Kidney (tissue), 14 donors: ENCODE results near the gene BOLA2B. TPM values are rescaled to one million over a fixed set of nuclear protein-coding genes. Genes with fewer than 3 reads are reported as not detected.
"Not testable (repeated sequence)": the region's sequence is repeated elsewhere in the genome, so short reads cannot be mapped to it uniquely, and the experiment has no call there.

Source experiments
- DNase-seq, 5 donors: peaks; one replicate each; pipeline ENCODE4 v3.0.0-alpha.2; 2013 to 2020
- FAIRE-seq: peaks from 2 replicates; lab custom pipeline; 2012; peaks lifted over from hg19 to GRCh38; lab: Jason Lieb, UNC
- H3K27ac ChIP-seq, 2 donors: one replicate each; pipeline ENCODE4 v1.7.0; 2013; ENCODE audit warnings: low read depth in 2 of 2, low read length in 2 of 2, inconsistent platforms in 1 of 2
- H3K27me3 ChIP-seq: one replicate; pipeline ENCODE4 v1.7.1; 2013; ENCODE audit warnings: low read length, inconsistent platforms; ENCODE audit not compliant: control insufficient read depth, insufficient read depth
- H3K36me3 ChIP-seq, 3 donors: one replicate each; pipeline versions ENCODE4 v1.7.0 to v1.7.1; 2013; ENCODE audit warnings: low read length in 3 of 3, control low read depth in 1 of 3, inconsistent platforms in 1 of 3; ENCODE audit not compliant: insufficient read depth in 3 of 3, control insufficient read depth in 2 of 3
- H3K4me1 ChIP-seq, 3 donors: one replicate each; pipeline versions ENCODE4 v1.7.0 to v1.7.1; 2013; ENCODE audit warnings: low read length in 3 of 3, inconsistent platforms in 1 of 3, low read depth in 1 of 3; ENCODE audit not compliant: control insufficient read depth in 2 of 3, insufficient read depth in 2 of 3
- H3K4me3 ChIP-seq, 3 donors: one replicate each; pipeline versions ENCODE4 v1.7.0 to v1.8.1; 2013; ENCODE audit warnings: low read length in 3 of 3, control low read depth in 1 of 3, inconsistent platforms in 1 of 3
- H3K9ac ChIP-seq, 3 donors: one replicate each; pipeline versions ENCODE4 v1.7.0 to v1.7.1; 2013; ENCODE audit warnings: low read length in 3 of 3, control low read depth in 1 of 3, inconsistent platforms in 1 of 3
- H3K9me3 ChIP-seq, 3 donors: one replicate each; pipeline versions ENCODE4 v1.7.0 to v1.7.1; 2013; ENCODE audit warnings: low read length in 3 of 3, control low read depth in 1 of 3, inconsistent platforms in 1 of 3; ENCODE audit not compliant: control insufficient read depth in 2 of 3, insufficient read depth in 1 of 3
- CTCF ChIP-seq: IDR thresholded peaks from 3 replicates; pipeline ENCODE4 v1.5.1; 2012; ENCODE audit warnings: mild to moderate bottlenecking, moderate library complexity, borderline replicate concordance; ENCODE audit not compliant: insufficient read depth; ENCODE audit errors: extremely low read depth
- intact Hi-C: fragments of 100-400 bp; cut with DNase I; formaldehyde crosslinking; loops from one replicate; pipeline ENCODE4 v1.11.1; 2022
- polyA plus RNA-seq: library from polyadenylated mRNA; stranded (reverse); fragments of 350-450 nt; fragmentation: Illumina TruSeq; extraction: RNeasy Lipid Tissue Mini Kit (QIAGEN cat#74804); gene quantifications from one replicate; pipeline ENCODE4 v1.2.3, GENCODE V29; 2014; ENCODE audit warnings: low read depth, low replicate concordance; ENCODE audit not compliant: insufficient read depth
- total RNA-seq: library from RNA; stranded (reverse); fragmentation: NEBNext Ultra II Directional; extraction: Animal tissue kit (Norgen Biotek cat#: 25700); gene quantifications from one replicate; pipeline ENCODE4 v1.2.1, GENCODE V29; 2021
- donor health status: control.
- donor health status: control.
- donor health status: control.
- donor health status: control.
- donor health status: control.
- donor health status: DM: yes; HTN: yes; CAD: no.
- donor health status: Normal renal cell carcinoma (clear cell type).

BOLA2B gene
- total and polyA plus RNA-seq, 2 donors from 2014 or later: 77.6 to 177 TPM

- no peaks in the 10 kb centered on the region for H3K36me3 ChIP-seq
- no peak overlapping the region for H3K9ac ChIP-seq
- DNase-seq (no peak), FAIRE-seq (no peak)
- H3K4me3 ChIP-seq: no peak overlapping the region
- intact Hi-C loops: no loop called here
- no peak overlapping the region for H3K27ac ChIP-seq
- no peaks in the 10 kb centered on the region for H3K27me3 ChIP-seq
- TF ChIP-seq CTCF: no peak
- H3K4me1 ChIP-seq: no peaks in the 10 kb centered on the region
- H3K9me3 ChIP-seq: no peaks in the 10 kb centered on the region
Observed at GRCh38 chr16:30179931-30180330, 13.5 kb downstream of the BOLA2B start.

GRCh38 chr16:30179195-30179594 lies 14.3 kb downstream of the BOLA2B start:
- intact Hi-C loops: no loop called here
- FAIRE-seq: no peak
- no peak overlapping the region for H3K9ac ChIP-seq
- DNase-seq: no peak
- no peaks in the 10 kb centered on the region for H3K27me3 ChIP-seq
- no peak overlapping the region for H3K27ac ChIP-seq
- H3K36me3 ChIP-seq: no peaks in the 10 kb centered on the region
- TF ChIP-seq CTCF: no peak
- no peaks in the 10 kb centered on the region for H3K9me3 ChIP-seq
- no peaks in the 10 kb centered on the region for H3K4me1 ChIP-seq
- no peak overlapping the region for H3K4me3 ChIP-seq

GRCh38 chr16:30176876-30177275 lies 16.6 kb downstream of the BOLA2B start:
- H3K27me3 ChIP-seq, H3K4me3 ChIP-seq, FAIRE-seq, H3K9ac ChIP-seq, H3K9me3 ChIP-seq, H3K4me1 ChIP-seq, H3K27ac ChIP-seq, intact Hi-C loops, DNase-seq, H3K36me3 ChIP-seq: not testable (repeated sequence)

GRCh38 chr16:30173054-30173453 lies 20.4 kb downstream of the BOLA2B start:
- Histone ChIP-seq H3K36me3 (no peaks in the 10 kb centered on the region), H3K9ac (no peak overlapping the region), H3K4me3 (no peak overlapping the region), H3K9me3 (no peaks in the 10 kb centered on the region), H3K27ac (no peak overlapping the region), H3K27me3 (no peaks in the 10 kb centered on the region), H3K4me1 (no peaks in the 10 kb centered on the region)
- no peak for TF ChIP-seq CTCF
- intact Hi-C loops: no loop called here
- no peak for DNase-seq
- FAIRE-seq: no peak

- H3K4me1 ChIP-seq, H3K36me3 ChIP-seq, FAIRE-seq, DNase-seq, H3K27ac ChIP-seq, H3K27me3 ChIP-seq, H3K9me3 ChIP-seq, H3K9ac ChIP-seq, H3K4me3 ChIP-seq, intact Hi-C loops: not testable (repeated sequence)
Observed at GRCh38 chr16:30170145-30170544, 23.3 kb downstream of the BOLA2B start.

- H3K36me3 ChIP-seq, intact Hi-C loops, H3K27me3 ChIP-seq, H3K9ac ChIP-seq, DNase-seq, FAIRE-seq, H3K9me3 ChIP-seq, H3K27ac ChIP-seq, H3K4me3 ChIP-seq, H3K4me1 ChIP-seq: not testable (repeated sequence)
Observed at GRCh38 chr16:30169416-30169815, 24.1 kb downstream of the BOLA2B start.
